ENCODE results near the gene SLC25A19. TPM values are rescaled to one million over a fixed set of nuclear protein-coding genes. Genes with fewer than 3 reads are reported as not detected.

Gene SLC25A19
- total and polyA plus RNA-seq, 2 donors (not counting 1 experiment from before 2014, with no cell fraction given): 36.8 to 46.4 TPM

GRCh38 chr17:75307957-75308731 is 18.9 kb upstream of the SLC25A19 start:
- Histone ChIP-seq H3K9me3 (ENCODE audit: control extremely low read depth in 1 of 3, control insufficient read depth in 2 of 3, insufficient read depth in 1 of 3, low read length in 2 of 3) (no peaks in the 10 kb centered on the region), H3K27me3 (replicated peaks in 1 of 4; ENCODE audit: control extremely low read depth in 1 of 4, control insufficient read depth in 3 of 4, insufficient read depth in 4 of 4, low read length in 3 of 4) (no peaks in the 10 kb centered on the region), H4K20me1 (ENCODE audit: control insufficient read depth, insufficient read depth, low read length, poor library complexity, severe bottlenecking) (no peaks in the 10 kb centered on the region), H3K79me2 (ENCODE audit: control insufficient read depth, insufficient read depth, low read length) (peaks cover 60% of the 10 kb centered on the region), H3K4me1 (ENCODE audit: control insufficient read depth in 2 of 2, insufficient read depth in 2 of 2, low read length in 2 of 2) (peaks cover 22 to 32% of the 10 kb centered on the region in 2 donors), H2AFZ (ENCODE audit: insufficient read depth, low read depth, low read length, poor library complexity, severe bottlenecking) (no peak overlapping the region), H3K36me3 (replicated peaks in 1 of 2; ENCODE audit: control extremely low read depth in 1 of 2, control insufficient read depth in 1 of 2, extremely low read depth in 1 of 2, insufficient read depth in 2 of 2, low read length in 1 of 2) (no peaks in the 10 kb centered on the region), H3K4me2 (replicated peaks; ENCODE audit: low read depth, low read length, poor library complexity, severe bottlenecking) (no peak overlapping the region), H3K4me3 (ENCODE audit: control extremely low read depth in 1 of 5, extremely low read depth in 1 of 5, insufficient read depth in 1 of 5, low read depth in 2 of 5, low read length in 4 of 5) (no peak overlapping the region), H3K9ac (ENCODE audit: low read length) (no peak overlapping the region), H3K27ac (ENCODE audit: low read length in 2 of 2) (no peak overlapping the region)
- no peaks in the 10 kb centered on the region for H3K27me3 Mint-ChIP-seq
- ATAC-seq (ENCODE audit: low read depth) (no peak), DNase-seq (no peak)
- no peak for TF ChIP-seq CTCF (IDR thresholded peaks at IDR 0.05)
- H3K4me3 Mint-ChIP-seq: no peak overlapping the region
- peaks cover 23% of the 10 kb centered on the region for H3K4me1 Mint-ChIP-seq
- no peaks in the 10 kb centered on the region for H3K9me3 Mint-ChIP-seq (ENCODE audit: insufficient read depth)
- 87% methylated on average over 10 of the region's 13 CpGs for WGBS (ENCODE audit: insufficient coverage)
- intact Hi-C loops (cut with micrococcal nuclease): no loop called here
- ChIA-PET POLR2A (no interaction called here), CTCF (interaction anchor here (0.7 to 2.1 kb wide), 4 partner anchors 9 to 15 kb away, joined by 3 to 9 read pairs (median 6); no protein-coding TSS in a partner anchor)
- peak overlapping the region; percentile 60 for H3K27ac Mint-ChIP-seq

DNA sequence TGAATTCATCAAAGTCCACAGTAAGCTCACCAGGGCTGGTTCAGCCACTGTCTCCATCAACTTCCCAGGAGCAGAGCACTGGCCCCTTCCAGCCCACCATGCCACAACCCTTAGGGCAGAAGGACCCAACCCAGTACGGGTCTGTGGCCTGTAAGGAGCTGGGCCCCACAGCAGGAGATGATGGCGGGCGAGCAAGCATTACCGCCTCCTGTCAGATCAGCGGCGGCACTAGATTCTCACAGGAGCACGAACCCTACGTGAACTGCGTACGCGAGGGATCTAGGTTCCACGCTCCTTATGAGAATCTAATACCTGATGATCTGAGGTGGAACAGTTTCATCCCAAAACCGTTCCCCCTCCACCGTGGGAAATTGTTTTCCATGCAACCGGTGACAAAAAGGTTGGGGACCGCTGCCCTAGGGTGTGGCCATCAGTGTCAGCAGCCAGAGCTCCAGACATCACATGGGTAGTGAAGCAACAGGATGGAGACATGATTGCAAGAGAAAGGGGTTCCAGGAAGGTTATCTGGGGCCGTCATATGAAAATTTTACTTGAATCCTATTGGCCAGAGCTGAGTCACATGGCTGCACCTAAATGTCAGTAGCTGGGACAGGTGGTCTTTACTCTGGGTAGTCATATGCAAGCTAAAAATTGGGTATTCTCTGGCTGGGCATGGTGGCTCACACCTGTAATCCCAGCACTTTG is 12.4 kb upstream of the SLC25A19 start:
- ChIA-PET POLR2A (no interaction called here), CTCF (interaction anchor here (1.1 to 1.2 kb wide), 2 partner anchors 8 to 52 kb away, joined by 3 to 4 read pairs; no protein-coding TSS in a partner anchor)
- H3K27me3 Mint-ChIP-seq: no peaks in the 10 kb centered on the region
- Histone ChIP-seq H3K27me3 (replicated peaks in 1 of 4; ENCODE audit: control extremely low read depth in 1 of 4, control insufficient read depth in 3 of 4, insufficient read depth in 4 of 4, low read length in 3 of 4) (no peaks in the 10 kb centered on the region), H3K9me3 (ENCODE audit: control extremely low read depth in 1 of 3, control insufficient read depth in 2 of 3, insufficient read depth in 1 of 3, low read length in 2 of 3) (peaks cover 0 to 2% (median 0%) of the 10 kb centered on the region in 3 donors), H2AFZ (ENCODE audit: insufficient read depth, low read depth, low read length, poor library complexity, severe bottlenecking) (no peak overlapping the region), H3K79me2 (ENCODE audit: control insufficient read depth, insufficient read depth, low read length) (peaks cover 40% of the 10 kb centered on the region), H3K27ac (ENCODE audit: low read length in 2 of 2) (no peak overlapping the region), H4K20me1 (ENCODE audit: control insufficient read depth, insufficient read depth, low read length, poor library complexity, severe bottlenecking) (no peaks in the 10 kb centered on the region), H3K9ac (ENCODE audit: low read length) (no peak overlapping the region), H3K4me1 (ENCODE audit: control insufficient read depth in 2 of 2, insufficient read depth in 2 of 2, low read length in 2 of 2) (peaks cover 17 to 22% of the 10 kb centered on the region in 2 donors), H3K36me3 (replicated peaks in 1 of 2; ENCODE audit: control extremely low read depth in 1 of 2, control insufficient read depth in 1 of 2, extremely low read depth in 1 of 2, insufficient read depth in 2 of 2, low read length in 1 of 2) (no peaks in the 10 kb centered on the region), H3K4me3 (ENCODE audit: control extremely low read depth in 1 of 5, extremely low read depth in 1 of 5, insufficient read depth in 1 of 5, low read depth in 2 of 5, low read length in 4 of 5) (no peak overlapping the region), H3K4me2 (replicated peaks; ENCODE audit: low read depth, low read length, poor library complexity, severe bottlenecking) (no peak overlapping the region)
- intact Hi-C loops (cut with micrococcal nuclease): no loop called here
- no peak overlapping the region for H3K27ac Mint-ChIP-seq
- H3K4me1 Mint-ChIP-seq: peaks cover 22% of the 10 kb centered on the region
- WGBS (ENCODE audit: insufficient coverage): 94% methylated on average over 17 of the region's 17 CpGs
- no peak for DNase-seq
- no peak for ATAC-seq (ENCODE audit: low read depth)
- no peaks in the 10 kb centered on the region for H3K9me3 Mint-ChIP-seq (ENCODE audit: insufficient read depth)
- no peak overlapping the region for H3K4me3 Mint-ChIP-seq
- no peak for TF ChIP-seq EZH2 (IDR thresholded peaks at IDR 0.05; ENCODE audit: borderline replicate concordance, insufficient read depth, low read depth, low read length, poor library complexity, severe bottlenecking)
- TF ChIP-seq CTCF (IDR thresholded peaks at IDR 0.05): no peak

Data from B cell (primary cell).